ES-I3 (cell line): ENCODE data around the gene DIAPH2.

Experiments used
- H3K36me3 ChIP-seq: 2 replicates; pipeline ENCODE4 v1.6.1; 2013; ENCODE audit warnings: mild to moderate bottlenecking, low read length, control low read depth, moderate library complexity; ENCODE audit not compliant: insufficient read depth
- H3K4me1 ChIP-seq: 2 replicates; pipeline ENCODE4 v1.6.1; 2013; ENCODE audit warnings: mild to moderate bottlenecking, control low read depth, low read length; ENCODE audit not compliant: insufficient read depth
- H3K9ac ChIP-seq: 2 replicates; pipeline ENCODE4 v1.6.1; 2013; ENCODE audit warnings: low read depth, mild to moderate bottlenecking, low read length, moderate library complexity
- H3K9me3 ChIP-seq: 2 replicates; pipeline ENCODE4 v1.6.1; 2013; ENCODE audit warnings: mild to moderate bottlenecking, low read length, moderate library complexity; ENCODE audit not compliant: control insufficient read depth, insufficient read depth

The DIAPH2 gene

GRCh38 chrX:96987228-96987627, 302.6 kb downstream of the DIAPH2 start:
- H3K4me1 ChIP-seq: no peaks in the 10 kb centered on the region
- no peak overlapping the region for H3K9ac ChIP-seq
- H3K36me3 ChIP-seq: no peaks in the 10 kb centered on the region
- H3K9me3 ChIP-seq: no peaks in the 10 kb centered on the region

- no peaks in the 10 kb centered on the region for H3K9me3 ChIP-seq
- H3K36me3 ChIP-seq: no peaks in the 10 kb centered on the region
Measured at GRCh38 chrX:96989830-96990571, 305.4 kb downstream of the DIAPH2 start.

GRCh38 chrX:96994093-96994492, 309.5 kb downstream of the DIAPH2 start:
- Histone ChIP-seq H3K9ac (no peak overlapping the region), H3K4me1 (no peaks in the 10 kb centered on the region), H3K9me3 (no peaks in the 10 kb centered on the region), H3K36me3 (no peaks in the 10 kb centered on the region)

More at GRCh38 chrX:96989830-96990571, 305.4 kb downstream of the DIAPH2 start:
- H3K9ac ChIP-seq: no peak overlapping the region
- no peaks in the 10 kb centered on the region for H3K4me1 ChIP-seq

GRCh38 chrX:96997196-96997595, 312.6 kb downstream of the DIAPH2 start:
- H3K9ac ChIP-seq: no peak overlapping the region
- no peaks in the 10 kb centered on the region for H3K4me1 ChIP-seq
- H3K9me3 ChIP-seq: peaks cover 2% of the 10 kb centered on the region; the same call in 1 of the 2 replicates
- H3K36me3 ChIP-seq: no peaks in the 10 kb centered on the region

- Histone ChIP-seq H3K4me1 (no peaks in the 10 kb centered on the region), H3K36me3 (no peaks in the 10 kb centered on the region), H3K9ac (no peak overlapping the region), H3K9me3 (peaks cover 2% of the 10 kb centered on the region; the same call in 1 of the 2 replicates)
Measured at GRCh38 chrX:97000682-97001368, 316.2 kb downstream of the DIAPH2 start.

- Histone ChIP-seq H3K4me1 (no peaks in the 10 kb centered on the region), H3K9ac (no peak overlapping the region), H3K9me3 (no peaks in the 10 kb centered on the region), H3K36me3 (no peaks in the 10 kb centered on the region)
Measured at GRCh38 chrX:97006167-97006566, 321.5 kb downstream of the DIAPH2 start.

- no peaks in the 10 kb centered on the region for H3K36me3 ChIP-seq
- H3K9ac ChIP-seq: no peak overlapping the region
- H3K4me1 ChIP-seq: no peaks in the 10 kb centered on the region
- H3K9me3 ChIP-seq: no peaks in the 10 kb centered on the region
Measured at GRCh38 chrX:97009391-97009790, 324.7 kb downstream of the DIAPH2 start.

GRCh38 chrX:97011540-97011939, 326.9 kb downstream of the DIAPH2 start:
- H3K4me1 ChIP-seq: no peaks in the 10 kb centered on the region
- no peaks in the 10 kb centered on the region for H3K9me3 ChIP-seq

GRCh38 chrX:97016106-97016505, 331.5 kb downstream of the DIAPH2 start:
- Histone ChIP-seq H3K4me1 (peaks cover 4% of the 10 kb centered on the region; the same call in 1 of the 2 replicates), H3K9me3 (no peaks in the 10 kb centered on the region), H3K36me3 (no peaks in the 10 kb centered on the region), H3K9ac (no peak overlapping the region)

More at GRCh38 chrX:97011540-97011939, 326.9 kb downstream of the DIAPH2 start:
- no peak overlapping the region for H3K9ac ChIP-seq
- no peaks in the 10 kb centered on the region for H3K36me3 ChIP-seq

- Histone ChIP-seq H3K9ac (no peak overlapping the region), H3K4me1 (peaks cover 12% of the 10 kb centered on the region; the same call in 1 of the 2 replicates), H3K36me3 (no peaks in the 10 kb centered on the region), H3K9me3 (no peaks in the 10 kb centered on the region)
Measured at GRCh38 chrX:97021680-97022079, 337.0 kb downstream of the DIAPH2 start.

GRCh38 chrX:97026406-97026805, 341.8 kb downstream of the DIAPH2 start:
- no peaks in the 10 kb centered on the region for H3K9me3 ChIP-seq
- no peak overlapping the region for H3K9ac ChIP-seq
- no peaks in the 10 kb centered on the region for H3K36me3 ChIP-seq
- H3K4me1 ChIP-seq: peaks cover 17% of the 10 kb centered on the region

- Histone ChIP-seq H3K4me1 (peaks cover 11% of the 10 kb centered on the region), H3K36me3 (no peaks in the 10 kb centered on the region), H3K9me3 (no peaks in the 10 kb centered on the region), H3K9ac (no peak overlapping the region)
Measured at GRCh38 chrX:97027384-97027922, 342.8 kb downstream of the DIAPH2 start.

- H3K9me3 ChIP-seq: no peaks in the 10 kb centered on the region
- H3K36me3 ChIP-seq: no peaks in the 10 kb centered on the region
- H3K9ac ChIP-seq: no peak overlapping the region
- H3K4me1 ChIP-seq: peaks cover 11% of the 10 kb centered on the region
Measured at GRCh38 chrX:97030463-97030862, 345.8 kb downstream of the DIAPH2 start.

GRCh38 chrX:97030947-97031346, 346.3 kb downstream of the DIAPH2 start:
- no peaks in the 10 kb centered on the region for H3K36me3 ChIP-seq
- no peaks in the 10 kb centered on the region for H3K9me3 ChIP-seq
- H3K9ac ChIP-seq: no peak overlapping the region
- peaks cover 11% of the 10 kb centered on the region for H3K4me1 ChIP-seq
